HFFc6 (cell line): ENCODE measurements around the gene ATP2A2. TPM values are rescaled to one million over a fixed set of nuclear protein-coding genes. Genes with fewer than 3 reads are reported as not detected.

Experiments
- DNase-seq: peaks from one replicate; pipeline ENCODE4 v3.0.0-alpha.2; 2018
- H3K27ac Mint-ChIP-seq: 2 replicates; pipeline ENCODE4 v1.8.0; 2020; ENCODE audit warnings: mild to moderate bottlenecking, mixed read lengths
- H3K27me3 Mint-ChIP-seq: 2 replicates; pipeline ENCODE4 v1.8.0; 2021; ENCODE audit warnings: mild to moderate bottlenecking, moderate library complexity, mixed read lengths; ENCODE audit not compliant: insufficient read depth
- H3K36me3 Mint-ChIP-seq: 2 replicates; pipeline ENCODE4 v1.8.0; 2021; ENCODE audit warnings: low read depth, mixed read lengths
- H3K4me1 Mint-ChIP-seq: 2 replicates; pipeline ENCODE4 v1.8.0; 2020; ENCODE audit warnings: low read depth, mixed read lengths
- H3K4me3 Mint-ChIP-seq: 2 replicates; pipeline ENCODE4 v1.8.0; 2020; ENCODE audit warnings: mild to moderate bottlenecking, moderate library complexity, mixed read lengths
- H3K9me3 Mint-ChIP-seq: 2 replicates; pipeline ENCODE4 v1.8.0; 2020; ENCODE audit warnings: mild to moderate bottlenecking, mixed read lengths
- CTCF ChIP-seq: fragments of 200-600 bp; sonication (generic); IDR thresholded peaks from 2 replicates; pipeline ENCODE4 v1.5.0; 2021; ENCODE audit warnings: antibody characterized with exemption, mild to moderate bottlenecking
- total RNA-seq, 6 experiments: library from RNA; stranded (reverse); fragmentation: NEBNext Ultra II Directional; extraction: Animal tissue kit (Norgen Biotek cat#: 25700); gene quantifications; 2 replicates in 1 of 6; 3 replicates in 5 of 6; pipeline ENCODE4 v1.2.3, GENCODE V29; 2021

The ATP2A2 gene
- total RNA-seq, 6 experiments from 2014 or later, result 254 to 286 (median 267) TPM

- Mint-ChIP-seq H3K36me3 (peaks cover 56% of the 10 kb centered on the region), H3K27ac (peak overlapping the region; percentile 78), H3K9me3 (no peaks in the 10 kb centered on the region), H3K27me3 (peaks cover 4% of the 10 kb centered on the region; the same call in 1 of the 2 replicates), H3K4me1 (peaks cover 75% of the 10 kb centered on the region), H3K4me3 (peak overlapping the region; percentile 65)
- no peak for TF ChIP-seq CTCF
- peak; percentile 69 for DNase-seq
Measured at GRCh38 chr12:110304061-110304551, 23.1 kb downstream of the ATP2A2 start.

- H3K9me3 Mint-ChIP-seq, result no peaks in the 10 kb centered on the region; the same call in 1 of the 2 replicates
Measured at GRCh38 chr12:110307372-110307771, 26.3 kb downstream of the ATP2A2 start.

GRCh38 chr12:110310763-110311162 is 29.7 kb downstream of the ATP2A2 start:
- Mint-ChIP-seq H3K27me3 (peaks cover 6% of the 10 kb centered on the region), H3K36me3 (peaks cover 60% of the 10 kb centered on the region), H3K27ac (peak overlapping the region; percentile 64)

More at GRCh38 chr12:110307372-110307771, 26.3 kb downstream of the ATP2A2 start:
- Mint-ChIP-seq H3K27me3 (peaks cover 4% of the 10 kb centered on the region; the same call in 1 of the 2 replicates), H3K27ac (peak overlapping the region; percentile 41), H3K4me1 (peaks cover 70% of the 10 kb centered on the region), H3K4me3 (peak overlapping the region; percentile 10), H3K36me3 (peaks cover 58% of the 10 kb centered on the region)
- no peak for TF ChIP-seq CTCF
- no peak for DNase-seq

GRCh38 chr12:110311903-110312302 is 30.9 kb downstream of the ATP2A2 start:
- peak overlapping the region; percentile 85 for H3K27ac Mint-ChIP-seq
- no peaks in the 10 kb centered on the region; the same call in 1 of the 2 replicates for H3K9me3 Mint-ChIP-seq
- DNase-seq, result no peak
- peaks cover 58% of the 10 kb centered on the region for H3K36me3 Mint-ChIP-seq
- peaks cover 3% of the 10 kb centered on the region for H3K27me3 Mint-ChIP-seq
- H3K4me1 Mint-ChIP-seq, result peaks cover 78% of the 10 kb centered on the region
- peak overlapping the region; percentile 60; the same call in 1 of the 2 replicates for H3K4me3 Mint-ChIP-seq
- TF ChIP-seq CTCF, result no peak

More at GRCh38 chr12:110310763-110311162, 29.7 kb downstream of the ATP2A2 start:
- no peaks in the 10 kb centered on the region; the same call in 1 of the 2 replicates for H3K9me3 Mint-ChIP-seq
- no peak overlapping the region for H3K4me3 Mint-ChIP-seq
- no peak for DNase-seq
- peaks cover 73% of the 10 kb centered on the region for H3K4me1 Mint-ChIP-seq
- no peak for TF ChIP-seq CTCF

GRCh38 chr12:110312581-110313360 is 31.7 kb downstream of the ATP2A2 start:
- H3K27ac Mint-ChIP-seq, result peak overlapping the region; percentile 85
- peaks cover 3% of the 10 kb centered on the region for H3K27me3 Mint-ChIP-seq
- H3K9me3 Mint-ChIP-seq, result no peaks in the 10 kb centered on the region; the same call in 1 of the 2 replicates
- peaks cover 77% of the 10 kb centered on the region for H3K4me1 Mint-ChIP-seq
- TF ChIP-seq CTCF, result no peak
- H3K36me3 Mint-ChIP-seq, result peaks cover 53% of the 10 kb centered on the region
- H3K4me3 Mint-ChIP-seq, result peak overlapping the region; percentile 60
- DNase-seq, result peak; percentile 66
